GM12801 (cell line): ENCODE data around the gene OR2C3.

ENCODE experiments used
- TF ChIP-seq, protein P1 (sequence below): IDR thresholded peaks from one replicate; pipeline ENCODE4 v1.5.1; 2011; ENCODE audit warnings: control low read depth; ENCODE audit not compliant: insufficient read length; ENCODE audit errors: extremely low read depth

OR2C3 gene

DNA sequence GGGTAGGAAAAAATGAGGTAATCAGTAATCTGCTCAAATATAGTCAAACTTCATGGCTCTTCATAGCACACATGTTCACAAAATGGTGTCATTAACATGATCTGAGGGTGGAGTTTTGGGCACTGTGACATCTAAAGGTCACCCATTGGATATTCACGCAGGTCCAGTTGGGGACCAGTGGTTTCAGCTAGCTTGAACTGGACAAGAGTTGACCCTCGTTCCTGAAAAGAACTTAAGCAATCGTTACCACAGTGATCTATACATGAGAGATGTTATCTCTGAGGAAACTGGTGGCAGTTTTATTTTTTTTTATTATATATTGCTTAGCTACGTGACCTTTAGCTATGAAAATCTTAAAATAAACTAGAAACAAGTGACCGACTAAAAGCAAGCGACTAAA lies 3.0 kb upstream of the OR2C3 start:
- TF ChIP-seq, protein P1, sequence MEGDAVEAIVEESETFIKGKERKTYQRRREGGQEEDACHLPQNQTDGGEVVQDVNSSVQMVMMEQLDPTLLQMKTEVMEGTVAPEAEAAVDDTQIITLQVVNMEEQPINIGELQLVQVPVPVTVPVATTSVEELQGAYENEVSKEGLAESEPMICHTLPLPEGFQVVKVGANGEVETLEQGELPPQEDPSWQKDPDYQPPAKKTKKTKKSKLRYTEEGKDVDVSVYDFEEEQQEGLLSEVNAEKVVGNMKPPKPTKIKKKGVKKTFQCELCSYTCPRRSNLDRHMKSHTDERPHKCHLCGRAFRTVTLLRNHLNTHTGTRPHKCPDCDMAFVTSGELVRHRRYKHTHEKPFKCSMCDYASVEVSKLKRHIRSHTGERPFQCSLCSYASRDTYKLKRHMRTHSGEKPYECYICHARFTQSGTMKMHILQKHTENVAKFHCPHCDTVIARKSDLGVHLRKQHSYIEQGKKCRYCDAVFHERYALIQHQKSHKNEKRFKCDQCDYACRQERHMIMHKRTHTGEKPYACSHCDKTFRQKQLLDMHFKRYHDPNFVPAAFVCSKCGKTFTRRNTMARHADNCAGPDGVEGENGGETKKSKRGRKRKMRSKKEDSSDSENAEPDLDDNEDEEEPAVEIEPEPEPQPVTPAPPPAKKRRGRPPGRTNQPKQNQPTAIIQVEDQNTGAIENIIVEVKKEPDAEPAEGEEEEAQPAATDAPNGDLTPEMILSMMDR = no peak

DNA sequence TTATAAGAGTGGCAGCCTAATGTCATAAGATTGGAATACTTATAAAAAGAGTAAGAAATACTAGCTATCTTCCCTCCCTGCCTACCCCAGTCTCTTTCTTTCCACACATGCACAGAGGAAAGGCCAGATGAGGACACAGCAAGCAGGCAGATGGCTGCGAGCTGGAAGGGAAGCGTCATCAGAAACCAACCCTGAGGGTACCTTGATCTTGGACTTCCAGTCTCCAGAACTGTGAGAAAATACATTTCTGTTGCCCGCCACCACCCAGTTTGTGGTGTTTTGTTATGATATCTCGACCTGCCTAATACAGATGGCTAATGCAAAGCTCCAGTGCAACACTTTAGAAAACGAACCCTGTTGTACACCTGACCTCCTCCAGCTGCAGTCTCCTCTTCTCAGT lies 2.3 kb upstream of the OR2C3 start:
- TF ChIP-seq, protein P1 = no peak

DNA sequence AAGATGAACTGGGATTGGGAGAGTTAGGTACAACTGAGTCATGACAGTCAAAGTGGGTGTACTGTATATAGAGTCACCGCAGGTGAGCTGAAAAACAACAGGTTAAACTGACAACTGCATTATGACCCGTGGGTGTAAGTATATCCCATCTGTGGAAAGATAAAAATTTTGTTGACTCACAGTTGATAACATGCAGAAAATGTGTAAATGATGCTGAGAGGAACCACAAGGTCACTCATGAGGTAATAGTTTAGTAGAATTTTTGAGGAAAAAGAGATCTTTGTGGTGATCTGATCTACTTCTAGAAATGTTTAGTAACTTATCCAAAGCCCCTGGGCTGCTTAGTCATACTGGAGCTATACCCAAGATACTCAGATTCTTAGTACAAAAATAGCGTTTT lies 838 bp downstream of the OR2C3 start:
- TF ChIP-seq, protein P1 = no peak

DNA sequence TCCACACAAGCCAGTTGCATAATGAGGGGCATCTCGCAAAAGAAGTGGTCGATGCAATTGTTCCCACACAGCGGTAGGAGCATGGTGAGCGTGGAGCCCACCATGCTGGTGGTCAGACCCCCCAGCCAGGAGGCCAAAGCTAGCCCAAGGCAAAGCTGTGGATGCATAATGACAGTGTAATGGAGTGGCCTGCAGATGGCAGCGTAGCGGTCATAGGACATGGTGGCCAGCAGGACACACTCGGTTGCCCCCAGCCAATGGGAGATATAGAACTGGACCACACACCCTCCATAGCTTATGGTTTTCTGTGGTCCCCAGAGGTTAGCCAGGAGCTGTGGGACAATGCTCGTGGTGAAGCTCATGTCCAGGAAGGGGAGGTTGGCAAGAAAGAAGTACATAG lies 4.3 kb downstream of the OR2C3 start:
- TF ChIP-seq, protein P1 = no peak

DNA sequence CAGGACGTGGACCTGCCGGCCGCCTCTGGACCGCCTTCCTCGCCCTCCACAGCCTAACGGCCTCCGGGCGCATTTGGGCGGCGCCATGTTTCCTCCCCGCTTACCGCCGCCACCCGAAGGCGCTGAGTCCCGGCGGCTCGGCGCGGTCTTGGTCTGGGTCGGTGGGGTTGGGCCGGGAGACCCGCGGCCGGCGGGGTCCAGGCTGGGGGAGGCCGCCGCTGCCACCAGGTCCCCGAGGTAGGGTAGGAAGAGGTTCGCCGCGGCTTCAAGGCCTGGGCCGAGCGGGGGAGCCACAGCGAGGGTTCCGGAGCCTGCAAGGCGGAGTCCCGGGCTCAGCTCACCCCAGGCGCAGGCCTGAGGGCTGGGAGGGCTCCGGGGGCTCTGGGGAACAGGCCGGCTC lies 5.5 kb downstream of the OR2C3 start:
- TF ChIP-seq, protein P1 = no peak

DNA sequence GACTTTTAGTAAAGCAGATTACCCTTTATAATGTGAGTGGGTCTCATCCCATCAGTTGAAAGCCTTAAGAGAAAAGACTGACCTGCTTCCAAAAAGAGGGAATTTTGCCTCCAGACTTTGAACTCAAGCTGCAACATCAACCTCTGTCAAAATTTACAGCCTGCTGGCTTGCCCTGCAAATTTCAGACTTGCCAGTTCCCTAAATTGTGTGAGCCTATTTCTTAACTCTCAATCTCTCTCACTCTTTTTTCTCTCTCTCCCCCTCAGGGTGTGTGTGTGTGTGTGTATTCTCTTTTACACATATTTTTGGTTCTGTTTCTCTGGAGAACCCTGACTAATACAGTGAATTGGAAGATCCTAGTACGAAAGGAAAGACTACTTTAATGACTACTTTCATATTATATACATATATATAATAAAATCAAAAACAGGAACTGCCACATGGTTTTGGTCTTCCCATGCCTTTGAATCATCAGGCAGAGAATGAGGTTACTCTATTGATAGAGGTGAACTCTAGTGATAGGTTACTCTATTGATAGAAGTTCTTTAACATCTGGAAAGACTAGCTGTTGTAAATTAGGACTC lies 6.4 kb downstream of the OR2C3 start:
- TF ChIP-seq, protein P1 = no peak

DNA sequence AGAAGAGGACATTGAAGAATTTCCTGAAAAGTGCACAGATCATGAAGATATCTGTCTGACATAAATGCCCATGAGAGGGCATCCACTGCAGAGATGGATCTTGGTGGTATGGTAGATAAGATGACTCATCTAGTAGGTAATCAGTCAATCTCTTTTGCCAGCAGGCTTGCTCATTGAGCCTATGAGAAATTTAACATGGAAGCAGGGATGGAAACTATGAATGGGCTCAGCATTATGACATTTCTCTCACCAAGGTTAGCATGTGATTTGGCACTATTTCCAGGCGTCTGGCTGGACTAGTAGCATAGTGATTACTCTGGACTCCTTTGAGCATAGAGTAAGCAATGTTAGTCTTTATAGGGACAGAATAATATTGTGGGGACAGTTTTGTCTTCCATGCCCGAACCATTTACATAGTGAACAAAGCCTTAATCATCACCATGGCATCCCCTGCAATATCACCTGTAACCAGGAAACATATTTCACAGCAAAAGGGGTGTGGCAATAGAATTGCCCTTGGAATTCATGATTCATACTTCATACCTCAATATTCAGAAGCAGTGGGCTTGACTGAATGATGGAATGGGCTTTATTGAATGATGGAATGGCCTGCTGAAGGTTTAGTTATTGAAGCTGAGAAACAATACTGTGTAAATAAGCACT lies 7.3 kb downstream of the OR2C3 start:
- TF ChIP-seq, protein P1 = no peak
